Large intestine (tissue), 3 donors: Measurements from ENCODE around the gene FAM241B. TPM values are rescaled to one million over a fixed set of nuclear protein-coding genes. Genes with fewer than 3 reads are reported as not detected.

Source experiments
- DNase-seq, 2 donors: peaks; one replicate each; pipeline versions ENCODE4 v3.0.0 to v3.0.0-alpha.2; 2013
- H3K27ac ChIP-seq: one replicate; pipeline ENCODE4 v1.5.1; 2013; ENCODE audit warnings: low read length
- H3K27me3 ChIP-seq: 2 replicates; pipeline ENCODE4 v1.6.1; 2013; ENCODE audit warnings: low read length; ENCODE audit not compliant: control insufficient read depth, insufficient read depth
- H3K36me3 ChIP-seq: 2 replicates; pipeline ENCODE4 v1.6.1; 2013; ENCODE audit warnings: low read length; ENCODE audit not compliant: control insufficient read depth, insufficient read depth
- H3K4me1 ChIP-seq: one replicate; pipeline ENCODE4 v1.6.1; 2013; ENCODE audit warnings: low read length; ENCODE audit not compliant: control insufficient read depth, insufficient read depth
- H3K4me3 ChIP-seq: one replicate; pipeline ENCODE4 v1.5.1; 2013; ENCODE audit warnings: low read length
- H3K9me3 ChIP-seq: one replicate; pipeline ENCODE4 v1.6.1; 2013; ENCODE audit warnings: mild to moderate bottlenecking, low read depth, low read length, moderate library complexity; ENCODE audit not compliant: control insufficient read depth
- WGBS: methylation state at CpG from one replicate; pipeline ENCODE4 v1.1.5; 2013; ENCODE audit warnings: low lambda C conversion rate; ENCODE audit not compliant: insufficient coverage; 5-methylcytosine and 5-hydroxymethylcytosine counted together
- polyA plus RNA-seq: library from polyadenylated mRNA; unstranded; fragments of 120-200 nt; gene quantifications from one replicate; pipeline ENCODE4 v1.2.1, GENCODE V29; 2013

The FAM241B gene
- polyA plus RNA-seq, 1 donor, result 6.4 TPM

DNA sequence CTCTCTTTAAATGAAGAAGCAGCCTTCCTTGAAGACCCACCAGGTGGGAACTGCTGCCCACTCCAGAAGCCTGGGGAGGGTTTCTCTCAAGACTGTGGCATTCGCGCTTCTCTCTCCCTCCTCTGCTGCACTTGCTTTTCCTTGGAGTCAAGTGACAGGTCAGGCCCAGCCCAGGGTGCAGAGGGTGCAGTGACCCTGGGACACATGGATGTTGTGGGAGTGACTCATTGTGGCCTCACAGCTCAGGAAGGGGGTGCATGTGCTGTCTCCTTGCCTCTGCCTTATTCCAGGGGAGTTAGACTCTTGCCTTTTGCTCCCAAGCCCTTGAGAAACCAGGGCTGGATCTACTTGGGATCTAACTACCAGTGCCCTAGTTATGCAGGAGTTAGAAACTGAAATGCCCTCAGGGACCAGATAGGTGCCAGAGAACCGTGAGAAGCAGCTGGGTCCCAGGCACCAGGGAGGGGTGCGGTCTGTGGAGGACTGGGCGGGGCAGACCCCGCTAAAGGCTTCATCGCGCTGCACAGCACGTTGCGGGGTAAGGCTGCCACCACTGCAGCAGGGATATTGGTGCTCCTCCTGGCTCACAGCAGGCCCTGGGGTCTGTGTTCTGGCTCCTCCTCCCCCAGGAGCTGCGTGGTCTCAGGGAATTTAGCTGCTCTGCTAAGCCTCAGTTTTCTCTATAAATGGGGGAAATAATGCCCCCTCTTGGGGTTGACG lies 11.4 kb downstream of the FAM241B start:
- no peaks in the 10 kb centered on the region for H3K4me1 ChIP-seq
- H3K9me3 ChIP-seq, result no peaks in the 10 kb centered on the region
- H3K27ac ChIP-seq, result no peak overlapping the region
- H3K27me3 ChIP-seq, result peaks cover 2% of the 10 kb centered on the region
- no peak overlapping the region for H3K4me3 ChIP-seq
- WGBS, result no CpG with 5 or more reads among the region's 12 CpGs
- no peaks in the 10 kb centered on the region for H3K36me3 ChIP-seq
- peak in 1 of 2 donors; percentile 40 for DNase-seq

GRCh38 chr10:69642747-69643146 lies 12.7 kb downstream of the FAM241B start:
- no peak for DNase-seq
- no peaks in the 10 kb centered on the region for H3K36me3 ChIP-seq
- no CpG with 5 or more reads among the region's 5 CpGs for WGBS

DNA sequence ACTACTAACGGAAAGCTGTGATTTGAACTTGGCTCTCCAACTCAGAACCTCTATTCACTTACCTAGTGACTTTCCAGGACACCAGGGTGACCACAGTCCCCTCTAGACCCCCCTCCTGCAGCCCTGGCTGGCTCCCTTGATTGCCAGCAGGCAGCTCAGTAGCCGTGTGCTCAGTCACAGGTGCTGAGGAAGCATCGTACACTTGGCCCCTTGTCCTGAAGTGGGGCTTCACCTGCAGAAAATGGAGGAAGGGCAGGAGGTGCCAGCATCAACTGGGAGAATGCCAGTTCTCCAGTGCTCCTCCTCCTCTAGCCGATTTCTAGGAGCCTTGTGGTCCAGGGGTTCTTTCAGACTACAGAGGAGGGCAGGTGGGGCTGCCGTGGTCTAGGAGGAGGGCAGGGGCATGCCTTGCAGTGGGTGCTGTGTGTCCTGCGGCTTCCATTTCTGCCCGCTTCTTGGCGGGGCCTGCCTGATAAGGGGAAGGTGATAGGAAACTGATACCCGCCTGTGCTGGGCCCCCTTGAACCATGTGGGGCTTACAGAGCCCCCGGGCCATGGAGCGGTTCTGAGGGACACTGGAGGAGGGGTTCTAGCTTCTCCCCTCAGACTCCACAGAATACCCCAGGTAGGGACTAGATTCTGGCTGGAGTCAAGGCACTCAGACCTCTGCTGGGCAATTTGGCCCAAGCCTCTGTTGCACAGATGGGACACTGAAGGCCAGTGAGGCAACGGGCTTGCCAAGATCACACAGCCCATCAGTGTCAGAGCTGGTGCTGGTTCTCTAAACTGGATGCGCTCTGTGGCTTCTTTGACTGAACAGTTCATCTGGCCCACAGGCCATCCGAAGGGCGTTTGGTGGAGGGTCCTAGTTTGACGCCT lies 14.0 kb downstream of the FAM241B start:
- no CpG with 5 or more reads among the region's 16 CpGs for WGBS
- H3K36me3 ChIP-seq, result no peaks in the 10 kb centered on the region
- no peak for DNase-seq

More at GRCh38 chr10:69642747-69643146, 12.7 kb downstream of the FAM241B start:
- Histone ChIP-seq H3K27me3 (peaks cover 2% of the 10 kb centered on the region), H3K27ac (no peak overlapping the region), H3K4me3 (no peak overlapping the region), H3K4me1 (no peaks in the 10 kb centered on the region), H3K9me3 (no peaks in the 10 kb centered on the region)

DNA sequence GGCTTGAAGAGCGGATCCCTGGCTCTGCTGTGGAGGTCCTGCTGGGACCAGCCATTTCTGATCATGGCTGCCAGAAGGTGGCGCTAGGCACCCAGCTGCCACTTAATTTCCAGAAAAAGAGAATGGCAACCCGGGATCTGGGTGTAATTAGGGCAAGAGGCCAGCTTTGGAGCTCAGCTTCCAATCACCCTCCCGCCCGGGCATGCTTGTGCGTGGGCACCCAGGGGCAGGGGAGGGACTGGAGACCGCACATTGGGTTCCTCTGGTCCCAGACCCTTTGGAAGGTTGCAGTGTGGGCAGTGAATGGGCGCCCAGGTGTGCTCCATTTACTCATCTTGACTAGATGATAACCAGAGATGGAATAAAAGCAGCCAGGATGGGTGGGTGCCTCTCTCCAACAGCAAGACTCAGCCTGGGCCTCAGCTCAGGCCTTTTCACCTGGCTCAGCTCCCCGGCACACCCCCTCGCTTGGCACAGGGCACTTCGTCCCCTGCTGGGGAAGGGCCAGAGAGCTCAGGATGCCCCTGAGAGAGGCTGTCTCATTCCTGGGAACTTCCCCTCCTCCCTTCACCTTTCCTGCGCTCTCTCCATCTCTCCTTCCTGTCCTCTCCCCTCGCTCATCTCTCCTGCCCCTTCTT lies 14.7 kb downstream of the FAM241B start:
- peak; percentile 37 to 39 for DNase-seq
- no peaks in the 10 kb centered on the region for H3K9me3 ChIP-seq
- H3K27me3 ChIP-seq, result peaks cover 2% of the 10 kb centered on the region
- H3K4me3 ChIP-seq, result no peak overlapping the region
- H3K27ac ChIP-seq, result no peak overlapping the region
- H3K36me3 ChIP-seq, result no peaks in the 10 kb centered on the region
- WGBS, result 86% methylated on average over 2 of the region's 13 CpGs
- no peaks in the 10 kb centered on the region for H3K4me1 ChIP-seq

More for the DNA sequence above, 14.0 kb downstream of the FAM241B start:
- H3K4me3 ChIP-seq, result no peak overlapping the region
- H3K27ac ChIP-seq, result no peak overlapping the region
- H3K27me3 ChIP-seq, result peaks cover 2% of the 10 kb centered on the region
- H3K4me1 ChIP-seq, result no peaks in the 10 kb centered on the region
- no peaks in the 10 kb centered on the region for H3K9me3 ChIP-seq

GRCh38 chr10:69645296-69646184 lies 15.5 kb downstream of the FAM241B start:
- no peaks in the 10 kb centered on the region for H3K4me1 ChIP-seq
- H3K36me3 ChIP-seq, result no peaks in the 10 kb centered on the region
- peaks cover 2% of the 10 kb centered on the region for H3K27me3 ChIP-seq
- no peak overlapping the region for H3K4me3 ChIP-seq
- H3K9me3 ChIP-seq, result no peaks in the 10 kb centered on the region
- H3K27ac ChIP-seq, result no peak overlapping the region
- no peak for DNase-seq
- WGBS, result 76% methylated on average over 3 of the region's 24 CpGs

- DNase-seq, result no peak
Observed at GRCh38 chr10:69646185-69647060, 16.4 kb downstream of the FAM241B start.

DNA sequence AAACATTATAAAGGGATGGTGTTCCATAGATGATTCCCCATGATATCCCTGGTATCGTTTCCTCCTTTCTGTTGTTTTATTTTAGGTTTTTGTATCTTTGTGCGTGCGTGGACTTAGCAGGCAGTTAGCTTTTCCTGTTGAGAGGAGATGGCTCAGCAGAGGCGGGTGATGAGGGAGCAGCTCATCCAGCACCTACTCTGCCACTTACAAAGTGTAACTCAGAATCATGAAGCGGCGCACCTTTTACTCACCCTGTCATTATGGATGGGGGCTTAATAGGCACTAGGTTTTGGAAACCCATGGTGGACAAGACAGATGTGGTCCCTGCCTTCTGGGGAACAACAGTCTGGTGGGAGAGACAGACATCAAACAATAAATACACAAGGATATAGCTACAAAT lies 17.1 kb downstream of the FAM241B start:
- no peak for DNase-seq
- Histone ChIP-seq H3K27ac (no peak overlapping the region), H3K27me3 (peaks cover 2% of the 10 kb centered on the region), H3K4me3 (no peak overlapping the region), H3K4me1 (peaks cover 4% of the 10 kb centered on the region), H3K36me3 (no peaks in the 10 kb centered on the region), H3K9me3 (no peaks in the 10 kb centered on the region)
- 80% methylated on average over 1 of the region's 6 CpGs for WGBS

More at GRCh38 chr10:69646185-69647060, 16.4 kb downstream of the FAM241B start:
- H3K36me3 ChIP-seq, result no peaks in the 10 kb centered on the region
- H3K27me3 ChIP-seq, result peaks cover 2% of the 10 kb centered on the region
- H3K27ac ChIP-seq, result no peak overlapping the region
- no peak overlapping the region for H3K4me3 ChIP-seq
- H3K9me3 ChIP-seq, result no peaks in the 10 kb centered on the region
- peaks cover 2% of the 10 kb centered on the region for H3K4me1 ChIP-seq
- 63% methylated on average over 3 of the region's 11 CpGs for WGBS

DNA sequence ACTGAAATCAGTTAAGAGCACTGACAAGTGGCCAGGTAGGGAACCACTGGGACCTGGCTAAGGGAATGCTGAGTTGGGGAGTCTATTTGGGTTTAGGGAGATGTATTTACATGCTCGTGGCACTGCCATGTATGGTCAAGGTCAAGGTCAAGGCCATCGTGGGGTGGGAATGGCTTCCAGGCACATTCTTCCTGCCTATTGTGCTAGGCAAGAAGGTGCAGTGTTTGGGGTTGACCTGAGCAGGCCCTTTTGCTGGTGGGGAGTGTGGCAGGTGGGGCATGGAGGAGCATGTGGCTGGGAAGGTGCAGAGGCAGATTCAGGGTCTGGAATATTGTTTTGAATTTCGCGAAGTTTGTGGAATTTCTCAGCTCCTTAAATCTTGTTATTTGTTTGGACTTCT lies 17.8 kb downstream of the FAM241B start:
- Histone ChIP-seq H3K36me3 (no peaks in the 10 kb centered on the region), H3K4me3 (no peak overlapping the region), H3K9me3 (peaks cover 3% of the 10 kb centered on the region), H3K27ac (no peak overlapping the region), H3K4me1 (peaks cover 4% of the 10 kb centered on the region), H3K27me3 (peaks cover 2% of the 10 kb centered on the region)
- DNase-seq, result no peak
- 92% methylated on average over 2 of the region's 4 CpGs for WGBS

DNA sequence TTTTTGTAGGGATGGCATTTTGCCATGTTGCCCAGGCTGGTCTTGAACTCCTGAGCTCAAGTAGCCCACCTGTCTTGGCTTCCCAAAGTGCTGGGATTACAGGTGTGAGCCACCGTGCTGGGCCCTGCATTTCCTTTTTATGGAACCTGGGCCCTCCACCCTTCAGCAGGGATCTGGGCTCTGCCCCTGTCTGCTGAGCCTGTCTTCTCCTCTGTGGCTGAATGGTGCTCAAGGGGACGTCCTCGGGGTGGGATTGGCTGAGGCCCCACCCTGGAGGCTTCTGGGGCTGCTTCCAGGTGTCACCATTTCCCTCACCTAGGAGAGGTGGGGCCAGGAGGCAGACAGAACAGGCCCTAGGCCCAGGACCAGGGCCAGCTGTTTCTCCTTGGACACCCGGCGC lies 18.4 kb downstream of the FAM241B start:
- H3K4me1 ChIP-seq, result peaks cover 4% of the 10 kb centered on the region
- no peaks in the 10 kb centered on the region for H3K36me3 ChIP-seq
- peaks cover 3% of the 10 kb centered on the region for H3K9me3 ChIP-seq
- H3K27me3 ChIP-seq, result no peaks in the 10 kb centered on the region
- no peak for DNase-seq
- H3K27ac ChIP-seq, result no peak overlapping the region
- H3K4me3 ChIP-seq, result no peak overlapping the region
- WGBS, result no CpG with 5 or more reads among the region's 5 CpGs
